C1 segment of cervical spinal cord (tissue), 14 donors: ENCODE measurements around the gene CCDC157.

Source experiments
- DNase-seq, 14 donors: peaks; one replicate each; lab custom pipeline; 2025; lab: John Stamatoyannopoulos, UW

CCDC157 gene

DNA sequence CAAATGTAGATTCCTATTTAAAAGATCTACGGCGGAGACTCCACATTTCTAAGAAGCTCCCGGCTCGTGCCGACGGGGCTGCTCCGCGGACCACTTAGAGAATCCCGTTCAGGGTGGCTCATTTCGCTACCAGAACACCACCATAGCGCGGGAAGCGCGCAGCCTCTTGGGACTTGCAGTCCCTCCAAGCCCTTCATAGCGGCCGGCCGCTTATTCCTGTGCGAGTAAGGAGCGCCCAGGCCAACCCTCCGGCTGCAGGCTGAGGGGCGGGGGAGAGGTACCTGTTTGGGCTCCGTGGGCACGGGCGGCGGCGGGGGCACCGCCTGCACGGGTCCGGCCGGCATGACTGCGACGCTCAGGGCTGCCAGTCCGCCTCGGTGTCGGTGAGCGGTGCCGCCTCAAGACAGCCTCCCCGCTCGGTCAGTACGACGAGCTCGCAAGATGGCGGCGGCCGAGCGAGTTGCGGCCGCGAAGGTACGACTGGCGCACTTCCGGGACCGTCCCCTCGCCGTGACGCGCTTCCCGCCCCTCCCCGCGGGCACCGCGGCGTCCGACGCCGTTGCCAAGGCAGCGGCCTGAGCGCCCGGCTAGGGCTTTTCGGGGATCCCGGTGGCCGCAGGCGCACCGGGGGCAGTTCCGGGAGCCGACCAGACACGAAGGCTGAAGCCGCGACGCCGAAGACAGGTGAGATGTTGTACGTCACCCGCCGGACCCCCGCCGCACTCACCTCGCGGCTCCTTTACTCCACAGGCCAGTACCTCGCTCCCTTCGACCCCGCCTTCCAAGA is at the start of gene CCDC157, which contains the start of gene SF3A1:
Gene CCDC157 (plus strand): TSS at position 559 of the 787 bp plus-strand sequence. CDS start 8,994 bp downstream, outside the sequence.
Gene SF3A1 (minus strand): TSS at position 446 of the 787 bp plus-strand sequence. CDS start 102 bp downstream, at position 344.
- peak in 13 of 14 donors; percentile 61 to 94 (median 86) for DNase-seq

DNA sequence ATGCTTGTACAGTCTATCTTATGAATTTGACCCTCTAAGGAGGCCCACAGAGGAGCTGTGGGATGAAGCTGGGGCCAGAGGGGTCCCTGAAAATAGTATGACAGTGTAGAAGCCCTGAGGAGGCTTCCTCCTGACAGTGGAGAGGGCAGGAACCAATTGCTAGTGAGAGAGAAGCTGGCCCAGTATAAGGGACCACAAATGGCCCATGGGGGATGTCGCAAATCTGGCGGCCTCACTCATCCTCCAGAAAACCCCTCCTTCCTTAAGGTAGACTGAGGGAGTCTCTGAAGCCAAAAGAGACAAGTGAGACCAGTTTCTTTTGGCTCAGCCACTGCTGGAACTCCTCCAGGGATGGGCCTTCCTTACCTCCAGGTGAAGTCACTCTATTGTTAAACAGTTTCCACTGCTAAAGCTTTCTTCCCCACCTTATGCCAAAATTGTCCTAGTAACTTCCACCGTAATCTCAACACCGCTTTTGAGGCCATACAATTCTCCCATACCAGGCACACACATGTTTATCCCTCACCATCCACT is 49.7 kb upstream of the CCDC157 start:
- no peak for DNase-seq

DNA sequence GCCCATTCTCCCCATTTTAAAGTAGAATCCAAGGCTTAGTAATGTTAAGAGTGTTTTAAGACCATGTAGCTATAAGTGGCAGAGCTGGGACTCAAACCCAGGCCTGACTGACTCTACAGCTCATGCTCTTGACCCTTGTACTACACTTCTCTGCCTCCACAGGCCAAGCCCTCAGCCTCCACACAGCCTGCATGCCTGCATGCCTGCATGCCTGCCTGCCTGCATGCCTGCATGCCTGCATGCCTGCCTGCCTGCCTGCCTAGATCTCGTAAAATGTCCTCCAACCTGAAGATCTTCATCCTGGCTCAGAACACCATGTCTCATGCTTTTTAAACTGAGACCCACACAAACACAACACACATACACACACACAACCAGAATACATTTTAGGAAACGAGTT is 48.7 kb upstream of the CCDC157 start:
- DNase-seq, result no peak

DNA sequence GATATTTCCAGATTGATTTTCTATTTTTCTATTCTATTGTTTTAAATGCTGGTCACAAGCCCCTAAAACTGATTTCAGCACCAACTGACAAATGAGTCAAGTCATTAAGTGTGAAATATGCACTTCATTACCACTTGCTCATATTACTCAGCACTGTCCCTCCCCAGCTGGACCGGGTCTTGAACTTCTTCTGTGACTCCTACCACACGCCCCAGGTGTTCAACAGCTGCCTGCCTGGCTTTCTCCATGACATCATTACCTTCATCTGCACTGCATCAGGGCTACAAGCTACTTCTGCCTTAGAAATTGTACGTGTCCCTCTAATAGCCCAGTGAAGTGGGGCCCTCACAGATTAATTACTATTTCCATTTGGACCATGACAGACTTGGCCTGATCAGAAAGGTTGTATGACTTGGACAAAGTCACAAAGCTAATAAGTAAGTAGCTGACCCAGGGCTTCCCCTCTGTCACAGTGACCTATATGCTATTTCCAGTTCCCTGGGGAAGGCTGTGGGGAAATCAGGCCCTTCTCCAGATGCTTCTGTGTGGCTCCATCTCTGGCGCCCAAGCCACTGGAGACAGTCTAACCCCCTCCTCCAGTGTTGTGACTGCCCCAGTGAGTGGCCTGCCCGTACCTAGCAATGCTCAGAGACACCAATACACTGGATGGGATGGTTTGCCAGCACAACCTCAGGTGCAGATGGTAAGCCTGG is 48.1 kb upstream of the CCDC157 start:
- DNase-seq, result no peak

DNA sequence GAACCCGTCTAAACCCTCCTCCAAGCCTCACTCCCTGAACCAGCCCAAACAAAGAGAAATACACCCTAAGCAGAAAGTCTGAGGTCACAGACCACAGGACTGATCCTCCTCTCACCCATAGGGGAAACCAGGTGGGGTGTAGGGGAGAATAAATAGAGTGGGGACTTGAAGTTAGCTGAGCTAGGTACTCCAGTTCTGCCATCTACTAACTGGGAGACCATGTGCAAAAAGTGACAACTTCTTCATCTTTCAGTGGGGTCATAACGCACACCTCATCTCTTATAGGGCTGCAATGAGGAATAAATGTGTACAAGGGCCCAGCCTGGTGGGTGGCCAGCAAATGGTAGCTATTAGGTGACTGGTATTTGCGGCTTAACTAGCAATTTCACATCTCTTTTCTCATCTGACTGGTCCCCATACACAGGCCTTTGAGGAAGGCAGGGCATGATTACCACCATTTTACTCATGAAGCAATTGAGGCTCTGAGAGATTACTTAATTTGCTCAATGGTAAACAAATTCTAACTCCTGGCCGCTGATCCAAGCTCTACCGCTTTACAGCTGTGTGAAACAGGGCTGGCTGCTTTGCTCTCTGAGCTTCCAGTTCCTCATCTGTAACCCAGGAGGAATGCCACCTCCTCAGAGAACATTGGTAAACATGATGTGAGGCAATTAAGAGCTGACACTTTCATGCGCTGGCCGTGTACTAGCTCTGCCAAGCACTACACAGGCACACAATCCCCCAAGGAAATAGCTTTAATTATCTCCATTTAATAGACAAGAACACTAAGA is 46.7 kb upstream of the CCDC157 start:
- no peak for DNase-seq

DNA sequence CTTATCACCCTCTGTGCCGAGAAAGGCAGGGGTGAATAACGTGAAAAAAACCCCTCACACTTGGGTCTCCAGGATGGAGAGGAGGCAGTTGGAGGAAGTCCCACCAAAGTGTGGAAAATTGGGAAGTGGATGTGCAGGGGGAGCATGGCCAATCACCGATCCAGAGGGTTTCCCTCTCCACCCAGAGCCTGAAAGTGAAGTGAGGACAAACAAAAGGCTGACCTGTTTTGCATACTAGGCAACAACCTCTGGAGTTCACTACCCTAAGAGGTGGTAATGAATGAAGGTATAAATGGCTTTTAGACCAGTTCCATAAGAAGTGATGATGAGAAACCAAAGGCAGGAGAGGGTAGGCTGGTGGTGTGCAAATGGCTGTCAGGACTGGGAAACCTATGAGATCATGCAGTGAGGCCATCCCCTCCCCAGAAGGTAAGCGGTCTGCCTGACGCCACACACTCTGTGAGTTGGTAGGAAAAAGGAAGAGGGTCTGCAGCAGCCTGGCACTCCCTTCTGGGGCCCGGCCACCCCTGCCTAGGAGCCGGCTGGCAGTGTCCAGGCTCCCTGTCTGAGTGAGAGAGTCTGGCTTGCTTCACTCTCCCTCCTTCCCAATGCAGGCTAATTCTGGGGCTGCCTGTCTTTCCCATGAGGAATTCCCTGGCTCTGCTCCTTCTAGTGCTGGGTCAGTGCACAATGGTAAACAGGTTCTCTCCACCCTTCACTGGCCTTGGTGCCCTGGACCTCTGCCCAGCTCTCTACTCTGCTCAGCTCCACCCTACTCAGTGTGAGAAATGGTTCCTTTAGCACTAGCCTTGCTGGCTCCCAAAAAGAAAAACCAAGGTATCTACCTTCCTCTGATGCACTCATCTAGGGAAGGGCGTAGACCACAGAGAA is 45.7 kb upstream of the CCDC157 start:
- peak in 6 of 14 donors; percentile 9 to 35 (median 28) for DNase-seq

DNA sequence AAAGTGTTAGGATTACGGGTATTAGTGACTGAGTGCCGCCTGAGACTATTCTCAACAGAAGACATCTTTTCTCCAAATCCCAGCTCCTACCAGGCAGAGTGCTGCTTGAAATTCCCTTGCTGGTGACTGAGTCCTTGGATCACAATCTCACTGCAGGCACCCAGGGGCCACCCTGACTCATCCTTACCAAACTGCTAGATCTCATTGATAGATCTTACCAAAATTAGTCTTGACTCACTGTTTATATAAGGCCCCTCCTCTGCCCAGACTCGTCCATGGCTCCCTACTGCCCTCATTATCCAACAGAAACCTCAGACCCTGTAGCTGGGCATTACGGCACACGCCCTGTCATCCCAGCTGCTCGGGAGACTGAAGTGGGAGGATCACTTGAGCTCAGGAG is 44.8 kb upstream of the CCDC157 start:
- no peak for DNase-seq

DNA sequence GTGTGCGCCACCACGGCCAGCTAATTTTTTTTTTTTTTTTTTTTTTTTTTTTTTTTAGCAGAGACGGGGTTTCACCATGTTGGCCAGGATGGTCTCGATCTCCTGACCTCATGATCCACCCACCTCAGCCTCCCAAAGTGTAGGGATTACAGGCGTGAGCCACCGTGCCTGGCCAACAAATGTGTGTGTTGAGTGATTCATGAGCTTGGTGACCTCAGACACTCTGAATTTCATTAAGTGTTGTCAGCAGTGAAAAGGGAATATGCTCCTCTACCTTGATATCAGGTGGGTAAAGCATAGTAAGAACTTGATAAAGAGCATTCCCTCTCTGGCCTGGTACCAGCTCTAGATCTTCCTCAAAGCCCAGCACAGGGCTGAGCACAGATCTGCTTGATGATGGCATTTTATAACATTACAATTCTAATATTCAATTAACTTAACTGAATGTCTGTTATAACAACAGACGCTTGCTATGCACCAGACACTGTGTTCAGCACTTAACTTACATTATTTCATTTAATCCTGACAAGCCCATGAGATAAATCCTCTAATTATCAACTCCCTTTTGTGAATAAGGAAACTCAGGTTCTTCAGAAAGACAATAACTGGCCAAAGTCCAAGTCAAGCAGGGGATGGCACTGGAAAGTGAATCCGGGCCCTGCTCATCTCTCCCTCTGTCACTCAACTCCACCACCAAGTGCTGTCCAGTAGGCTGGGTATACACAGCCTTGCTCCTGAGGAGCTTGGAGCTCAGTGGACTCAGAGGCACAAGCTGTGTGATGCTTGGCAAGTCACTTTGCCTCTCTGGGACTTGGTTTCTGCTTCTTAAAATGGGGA is 43.1 kb upstream of the CCDC157 start:
- no peak for DNase-seq

DNA sequence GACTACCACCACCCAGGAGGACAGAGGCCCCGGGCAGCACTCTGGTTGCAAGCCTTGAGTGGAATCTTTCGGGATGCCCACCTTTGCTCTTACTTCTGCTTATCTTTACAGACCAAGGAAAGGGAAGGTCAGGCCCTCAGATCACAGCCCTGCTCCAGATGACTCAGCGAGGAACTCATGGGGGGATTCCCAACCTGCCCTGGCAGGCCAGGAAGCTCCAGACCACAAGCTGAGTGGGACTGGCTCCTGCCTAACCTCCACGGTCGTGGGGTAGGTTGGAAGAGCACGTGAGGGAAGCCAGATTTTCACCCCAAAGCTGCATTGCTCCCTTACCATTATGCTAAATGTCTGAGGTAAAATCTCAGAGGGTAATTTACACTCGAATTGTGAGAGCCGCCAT is 41.9 kb upstream of the CCDC157 start:
- DNase-seq, result no peak

DNA sequence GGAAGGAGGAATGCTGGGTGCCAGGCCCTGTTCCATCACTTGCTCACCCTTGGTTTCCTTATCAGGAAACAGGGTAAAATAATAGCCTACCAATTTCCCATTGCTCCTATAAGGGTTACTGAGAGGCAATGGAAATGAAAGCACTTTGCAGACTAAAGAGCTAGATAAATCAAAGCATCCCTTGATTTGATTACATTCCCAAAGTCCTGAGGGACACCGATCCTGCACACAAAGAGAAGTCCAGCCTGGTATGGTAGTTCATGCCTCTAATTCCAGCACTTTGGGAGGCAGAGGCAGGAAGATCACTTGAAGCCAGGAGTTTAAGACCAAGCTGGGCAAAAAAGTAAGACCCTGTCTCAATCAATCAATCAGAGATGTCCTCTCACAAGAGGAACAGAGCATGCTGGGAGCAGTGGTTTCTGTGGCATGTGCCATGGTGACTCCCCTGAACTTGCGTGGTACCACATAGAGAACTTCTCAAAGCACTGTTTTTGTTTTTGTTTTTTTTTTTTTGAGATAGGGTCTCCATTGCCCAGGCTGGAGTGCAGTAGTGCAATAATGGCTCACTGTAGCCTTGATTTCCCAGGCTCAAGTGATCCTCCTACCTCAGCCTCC is 40.7 kb upstream of the CCDC157 start:
- DNase-seq, result no peak

DNA sequence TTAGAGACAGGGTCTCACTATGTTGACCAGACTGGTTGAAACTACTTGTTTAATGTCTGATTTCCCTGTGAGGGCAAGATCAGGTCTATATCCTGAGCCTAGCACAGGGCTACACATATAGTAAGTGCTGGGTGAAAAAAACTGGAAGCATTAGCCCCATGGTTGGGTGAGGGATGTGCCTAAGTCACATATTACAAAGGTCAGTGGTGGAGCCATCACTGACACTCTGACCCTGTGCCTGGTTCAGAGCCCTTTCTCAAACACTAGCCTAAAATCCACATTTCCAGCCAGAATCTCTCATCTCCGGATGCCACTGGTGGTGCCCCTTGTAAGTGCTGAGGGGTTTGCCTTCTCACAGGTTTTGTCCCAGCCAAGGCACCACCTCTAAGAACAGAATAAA is 39.0 kb upstream of the CCDC157 start:
- no peak for DNase-seq

DNA sequence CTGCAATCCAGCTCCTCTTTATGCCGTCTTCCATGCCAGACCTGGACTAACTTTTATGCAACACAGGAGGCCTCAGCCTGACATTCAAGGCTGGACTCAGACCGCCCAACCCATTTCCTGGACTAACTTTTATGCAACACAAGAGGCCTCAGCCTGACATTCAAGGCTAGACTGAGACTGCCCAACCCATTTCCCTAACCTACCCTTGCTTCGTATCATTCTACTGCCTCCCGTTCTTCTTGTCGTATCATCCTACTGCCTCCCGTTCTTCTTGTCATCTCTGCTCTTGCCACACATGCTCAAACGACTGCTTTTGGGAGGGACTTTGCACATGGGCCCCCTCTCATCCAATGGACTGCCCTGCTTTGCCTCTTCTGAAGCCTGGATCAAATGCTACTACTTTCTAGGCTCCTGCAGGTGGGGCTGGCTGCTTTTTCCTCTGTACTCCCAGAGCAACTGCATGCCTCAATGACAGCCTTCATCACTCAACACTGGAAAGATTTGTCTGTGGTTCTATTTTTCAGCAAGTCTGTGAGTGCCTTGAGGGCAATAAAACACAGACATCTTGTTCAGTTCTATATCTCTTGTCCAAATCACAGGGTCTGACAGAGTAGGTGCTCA is 37.9 kb upstream of the CCDC157 start:
- DNase-seq, result no peak

DNA sequence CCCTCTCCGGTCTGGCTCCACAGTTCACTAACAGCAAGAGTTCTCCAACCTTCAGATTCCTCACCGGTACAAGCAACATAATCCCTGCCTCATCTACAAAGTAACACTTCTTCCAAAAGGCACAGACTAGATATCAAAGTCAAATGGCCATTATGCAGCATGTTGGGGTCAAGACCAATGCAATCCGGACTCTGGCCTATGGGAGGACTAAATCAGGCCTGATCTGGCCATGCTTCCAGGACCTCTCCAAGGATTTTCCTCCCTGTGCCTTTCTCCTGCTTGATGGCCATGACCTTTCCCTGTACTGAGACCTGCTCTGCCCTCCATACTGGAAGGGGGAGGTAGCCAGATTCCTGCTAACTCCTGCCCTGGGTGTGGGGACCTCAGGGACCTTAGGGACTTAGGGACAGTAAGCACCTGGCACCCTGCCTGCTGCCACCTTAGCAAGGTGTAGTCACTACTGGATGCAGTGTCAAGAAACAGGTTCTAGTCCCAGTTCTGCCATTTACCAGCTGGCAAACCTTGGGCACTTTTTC is 36.7 kb upstream of the CCDC157 start:
- no peak for DNase-seq

DNA sequence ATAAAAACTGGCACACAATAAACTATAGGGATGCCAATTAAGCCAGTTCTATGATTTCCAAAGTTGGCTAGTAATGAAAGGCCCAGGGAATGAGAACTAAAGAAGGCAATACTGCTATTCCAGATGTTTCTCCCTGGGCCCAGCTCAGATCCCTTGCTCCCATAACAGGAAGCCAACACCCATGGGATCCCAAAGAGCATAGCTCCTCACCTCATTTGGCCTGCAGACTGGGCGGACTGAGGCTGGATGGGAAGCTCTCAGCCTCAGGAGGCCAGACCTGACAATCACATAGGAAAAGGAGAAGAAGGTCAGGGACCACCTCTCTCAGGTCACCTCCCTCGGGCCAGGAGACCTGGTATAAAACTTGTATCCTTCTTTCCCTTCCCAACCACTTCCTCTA is 35.3 kb upstream of the CCDC157 start:
- DNase-seq, result no peak

DNA sequence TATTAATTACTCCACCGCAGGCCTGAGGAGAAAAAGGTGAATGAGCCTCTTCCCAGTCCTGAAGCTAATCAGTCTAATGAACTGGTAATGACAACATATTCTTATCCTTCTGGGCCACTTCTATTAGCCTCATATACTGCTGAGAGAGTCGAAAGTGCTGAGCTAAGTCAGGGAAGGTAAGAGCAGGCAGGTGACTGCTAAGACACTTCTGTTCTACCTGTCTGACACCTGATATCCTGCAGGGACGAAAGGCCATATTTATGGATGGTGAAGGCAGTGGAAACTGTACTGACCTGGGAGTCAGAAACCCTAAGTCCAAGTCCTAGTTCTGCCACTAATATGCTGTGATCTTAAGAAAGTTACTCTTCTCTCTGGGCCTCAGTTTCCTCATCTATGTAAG is 33.6 kb upstream of the CCDC157 start:
- DNase-seq, result no peak

DNA sequence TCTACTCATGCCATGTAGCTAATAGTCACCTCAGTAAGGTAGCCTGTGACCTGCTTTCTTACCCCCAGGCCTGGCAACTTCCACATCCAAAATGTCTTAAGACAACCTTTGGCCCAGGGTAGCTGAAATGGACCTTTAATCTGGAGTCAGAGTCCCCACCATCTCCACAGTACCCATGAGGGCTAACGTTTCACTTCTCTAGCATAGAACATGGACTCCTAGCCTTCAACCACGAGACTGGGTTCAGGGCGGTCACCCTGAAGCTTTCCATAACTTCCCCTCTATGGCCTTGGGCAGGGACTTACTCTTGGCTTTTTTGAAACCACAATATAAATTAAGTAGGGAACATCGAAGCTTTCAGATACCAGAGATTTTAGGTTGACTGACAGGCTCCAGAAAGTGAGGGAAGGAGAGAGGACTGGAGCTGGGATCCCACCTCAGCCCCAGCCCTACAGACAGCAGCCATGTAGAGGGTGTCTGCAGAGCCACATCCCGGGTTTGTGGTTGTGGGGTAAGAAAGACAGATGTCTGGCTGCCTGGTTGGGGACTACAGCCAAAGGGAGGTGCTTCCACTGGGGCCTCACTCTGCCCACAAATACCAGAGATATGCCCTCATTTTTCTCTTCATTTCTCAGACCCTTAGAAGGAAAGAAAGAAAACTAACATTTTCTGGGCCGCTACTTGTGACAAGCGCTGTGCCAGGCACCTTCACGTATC is 32.6 kb upstream of the CCDC157 start:
- DNase-seq, result no peak

DNA sequence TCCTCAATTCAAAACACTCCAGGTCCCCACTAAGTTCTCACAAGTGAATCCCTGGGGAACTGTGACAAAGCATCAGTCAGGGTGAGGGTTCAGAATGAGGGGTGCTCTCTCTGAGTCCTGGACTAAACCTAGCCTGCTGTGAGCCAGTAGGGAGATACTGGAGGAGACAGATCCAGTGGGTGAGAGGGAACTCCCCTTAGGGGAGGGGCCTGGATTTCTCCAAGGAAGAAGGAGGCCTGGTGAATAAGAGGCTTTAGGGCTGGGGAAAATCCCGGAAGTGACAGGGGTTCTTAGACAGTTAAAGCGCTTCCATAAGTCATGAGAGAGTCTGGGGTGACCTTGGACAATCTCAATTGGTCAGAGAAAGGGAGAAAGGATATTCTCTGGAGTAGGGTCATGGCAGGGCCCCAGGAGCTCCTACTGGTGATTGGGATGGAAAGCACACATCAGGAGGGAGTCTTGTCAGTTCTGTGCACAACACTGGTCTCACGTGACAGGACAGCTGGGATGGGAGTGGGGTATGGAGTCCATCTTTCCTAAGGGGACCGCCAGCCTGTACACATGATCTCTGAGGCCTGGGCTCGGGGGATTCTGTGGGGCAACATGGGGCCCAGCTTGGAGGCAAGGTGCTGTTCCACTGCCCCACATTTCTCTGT is 31.6 kb upstream of the CCDC157 start:
- DNase-seq, result no peak
